OCI-LY3 (cell line): ENCODE measurements around the gene BCKDK.

Experiments used
- EZH2phosphoT487 ChIP-seq: fragments of 200-600 bp; shearing (Covaris generic); IDR thresholded peaks from 2 replicates; pipeline ENCODE4 v1.6.1; 2018; ENCODE audit warnings: antibody characterized with exemption, mixed run types, low read depth
- TF ChIP-seq, protein P1 (sequence below): fragments of 200-600, 300-600 bp; sonication (generic); IDR thresholded peaks from 2 replicates; pipeline ENCODE4 v1.5.1; 2014; ENCODE audit warnings: antibody characterized with exemption, low read length, low read depth

DNA sequence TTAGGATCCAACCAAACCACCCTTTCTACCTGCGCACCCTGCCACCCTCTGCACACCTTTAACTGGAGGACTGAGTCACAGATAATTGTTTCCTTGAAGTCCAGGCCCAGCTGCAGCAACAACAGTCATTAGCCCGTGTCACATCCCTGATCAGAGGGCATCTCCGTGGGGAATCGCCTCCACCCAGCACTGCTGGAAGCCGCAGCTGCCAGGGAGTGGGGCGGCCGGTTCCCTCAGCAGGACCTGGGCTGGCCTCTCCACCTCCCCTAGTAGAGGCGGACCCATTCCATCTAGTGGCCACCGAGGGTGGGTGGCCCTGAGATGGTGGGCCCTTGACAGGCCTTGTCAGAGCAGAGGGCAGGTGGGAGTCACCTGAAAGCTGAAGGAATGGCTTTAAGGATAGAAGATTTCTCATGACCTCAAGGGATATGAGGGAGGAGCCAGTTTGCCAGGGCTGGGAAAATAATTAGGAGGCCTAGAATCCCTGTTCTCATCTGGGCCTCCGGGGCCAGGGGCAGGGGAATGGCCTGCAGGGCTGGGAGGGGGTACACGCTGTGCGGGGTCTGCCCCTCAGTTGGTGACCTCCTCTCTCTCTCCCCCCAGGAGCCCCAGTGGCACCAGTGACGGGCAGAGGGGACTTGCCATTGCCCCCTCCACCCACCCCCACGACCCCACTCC, 25.7 kb upstream of the BCKDK start:
- TF ChIP-seq, protein P1, sequence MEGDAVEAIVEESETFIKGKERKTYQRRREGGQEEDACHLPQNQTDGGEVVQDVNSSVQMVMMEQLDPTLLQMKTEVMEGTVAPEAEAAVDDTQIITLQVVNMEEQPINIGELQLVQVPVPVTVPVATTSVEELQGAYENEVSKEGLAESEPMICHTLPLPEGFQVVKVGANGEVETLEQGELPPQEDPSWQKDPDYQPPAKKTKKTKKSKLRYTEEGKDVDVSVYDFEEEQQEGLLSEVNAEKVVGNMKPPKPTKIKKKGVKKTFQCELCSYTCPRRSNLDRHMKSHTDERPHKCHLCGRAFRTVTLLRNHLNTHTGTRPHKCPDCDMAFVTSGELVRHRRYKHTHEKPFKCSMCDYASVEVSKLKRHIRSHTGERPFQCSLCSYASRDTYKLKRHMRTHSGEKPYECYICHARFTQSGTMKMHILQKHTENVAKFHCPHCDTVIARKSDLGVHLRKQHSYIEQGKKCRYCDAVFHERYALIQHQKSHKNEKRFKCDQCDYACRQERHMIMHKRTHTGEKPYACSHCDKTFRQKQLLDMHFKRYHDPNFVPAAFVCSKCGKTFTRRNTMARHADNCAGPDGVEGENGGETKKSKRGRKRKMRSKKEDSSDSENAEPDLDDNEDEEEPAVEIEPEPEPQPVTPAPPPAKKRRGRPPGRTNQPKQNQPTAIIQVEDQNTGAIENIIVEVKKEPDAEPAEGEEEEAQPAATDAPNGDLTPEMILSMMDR = no peak
- no peak for TF ChIP-seq EZH2phosphoT487
